GM18507 (cell line): Measurements from ENCODE around the gene TRAIP.
"Not testable (repeated sequence)": the region's sequence is repeated elsewhere in the genome, so short reads cannot be mapped to it uniquely, and the experiment has no call there.

ENCODE experiments used
- DNase-seq: peaks from one replicate; pipeline ENCODE4 v3.0.0; 2011; ENCODE audit warnings: low read depth; ENCODE audit not compliant: insufficient read length; ENCODE audit errors: extremely low spot score
- FAIRE-seq: peaks from 2 replicates; lab custom pipeline; 2011; peaks lifted over from hg19 to GRCh38; lab: Jason Lieb, UNC

The TRAIP gene

GRCh38 chr3:49799105-49799504 is 57.3 kb downstream of the TRAIP start:
- FAIRE-seq = no peak
- DNase-seq = no peak

GRCh38 chr3:49794926-49795905 is 61.1 kb downstream of the TRAIP start:
- DNase-seq = no peak
- FAIRE-seq = no peak

- FAIRE-seq (no peak), DNase-seq (no peak)
Measured at GRCh38 chr3:49794431-49794830, 61.9 kb downstream of the TRAIP start.

- FAIRE-seq (no peak), DNase-seq (no peak)
Measured at GRCh38 chr3:49793486-49794085, 62.8 kb downstream of the TRAIP start.

- FAIRE-seq = no peak
- DNase-seq = no peak
Measured at GRCh38 chr3:49792371-49793150, 63.8 kb downstream of the TRAIP start.

GRCh38 chr3:49791571-49791970 is 64.8 kb downstream of the TRAIP start:
- no peak for FAIRE-seq

GRCh38 chr3:49790626-49791411 is 65.5 kb downstream of the TRAIP start:
- no peak for FAIRE-seq
- DNase-seq = no peak

More at GRCh38 chr3:49791571-49791970, 64.8 kb downstream of the TRAIP start:
- no peak for DNase-seq

GRCh38 chr3:49788056-49788455 is 68.3 kb downstream of the TRAIP start:
- DNase-seq (no peak), FAIRE-seq (no peak)

GRCh38 chr3:49787536-49787935 is 68.8 kb downstream of the TRAIP start:
- FAIRE-seq (no peak), DNase-seq (no peak)

GRCh38 chr3:49787182-49787464 is 69.2 kb downstream of the TRAIP start:
- DNase-seq = no peak
- peak; percentile 52 for FAIRE-seq

- DNase-seq (peak; percentile 100), FAIRE-seq (peak; percentile 100)
Measured at GRCh38 chr3:49786357-49787181, 69.8 kb downstream of the TRAIP start, which contains the start of gene IP6K1. IP6K1 (minus strand) TSS chr3:49786542; CDS start chr3:49748040, 38,502 bp downstream.

GRCh38 chr3:49785565-49786356 is 70.6 kb downstream of the TRAIP start:
- FAIRE-seq (peak; percentile 53), DNase-seq (no peak)

- FAIRE-seq, DNase-seq: not testable (repeated sequence)
Measured at GRCh38 chr3:49782277-49782676, 74.1 kb downstream of the TRAIP start.

GRCh38 chr3:49781415-49782199 is 74.8 kb downstream of the TRAIP start:
- no peak for DNase-seq
- FAIRE-seq = no peak

GRCh38 chr3:49780975-49781365 is 75.4 kb downstream of the TRAIP start:
- not testable (repeated sequence) for DNase-seq

GRCh38 chr3:49780080-49780974 is 76.0 kb downstream of the TRAIP start:
- DNase-seq = no peak
- no peak for FAIRE-seq

More at GRCh38 chr3:49780975-49781365, 75.4 kb downstream of the TRAIP start:
- not testable (repeated sequence) for FAIRE-seq
